IMR-90 (cell line): Measurements from ENCODE around the gene SHE. TPM values are rescaled to one million over a fixed set of nuclear protein-coding genes. Genes with fewer than 3 reads are reported as not detected.

Source experiments
- ATAC-seq: fragments of 200-7000 bp; cut with Tn5 transposase; 2 replicates; pipeline ENCODE4 v1.9.1; 2020; ENCODE audit warnings: low read depth, mild to moderate bottlenecking, moderate library complexity
- BruUV-seq: library from RNA; stranded (reverse); fragments of 400-500 nt; replicated peaks from 2 replicates; lab custom pipeline; 2021; lab: Mats Ljungman, UMichigan
- CTCF ChIA-PET: fragments of 300-600 bp; formaldehyde crosslinking; extraction: SDS; loops from one replicate; lab custom pipeline; 2021; ENCODE audit warnings: antibody characterized with exemption; lab: Yijun Ruan, JAX
- POLR2A ChIA-PET: fragments of 300-600 bp; sonication (Branson Sonifier 250); formaldehyde crosslinking; loops from one replicate; lab custom pipeline; 2022; ENCODE audit warnings: antibody characterized with exemption; ENCODE audit not compliant: unreplicated experiment; lab: Charles Lee
- DNase-seq: peaks from one replicate; pipeline ENCODE4 v3.0.0; 2013
- H2AFZ ChIP-seq: replicated peaks from 2 replicates; pipeline ENCODE3; 2013; ENCODE audit warnings: low read length, mild to moderate bottlenecking; ENCODE audit not compliant: poor library complexity
- H2AK5ac ChIP-seq: 2 replicates; pipeline ENCODE4 v1.6.1; 2013; ENCODE audit warnings: low read depth, low read length, inconsistent platforms
- H2AK9ac ChIP-seq: replicated peaks from 2 replicates; pipeline ENCODE3; 2013; ENCODE audit warnings: mild to moderate bottlenecking, low read depth, low read length, moderate library complexity; ENCODE audit not compliant: poor library complexity
- H2BK120ac ChIP-seq: 2 replicates; pipeline ENCODE4 v1.6.1; 2013; ENCODE audit warnings: low read depth, low read length, inconsistent platforms
- H2BK15ac ChIP-seq: 3 replicates; pipeline ENCODE4 v1.6.1; 2013; ENCODE audit warnings: low read depth, low read length, inconsistent platforms
- H2BK20ac ChIP-seq: 2 replicates; pipeline ENCODE4 v1.6.1; 2013; ENCODE audit warnings: low read depth, mild to moderate bottlenecking, inconsistent platforms, low read length, moderate library complexity
- H2BK5ac ChIP-seq: 2 replicates; pipeline ENCODE4 v1.6.1; 2013; ENCODE audit warnings: mild to moderate bottlenecking, low read depth, low read length, inconsistent platforms; ENCODE audit not compliant: poor library complexity, severe bottlenecking
- H3K14ac ChIP-seq: replicated peaks from 2 replicates; pipeline ENCODE4 v1.6.1; 2013; ENCODE audit warnings: low read depth, low read length, inconsistent platforms
- H3K18ac ChIP-seq: 2 replicates; pipeline ENCODE4 v1.6.1; 2013; ENCODE audit warnings: low read depth, low read length, control low read depth
- H3K23ac ChIP-seq: 2 replicates; pipeline ENCODE4 v1.6.1; 2013; ENCODE audit warnings: low read depth, low read length, inconsistent platforms
- H3K27ac ChIP-seq: 2 replicates; pipeline ENCODE4 v1.5.1; 2013; ENCODE audit warnings: mild to moderate bottlenecking, control low read depth, low read length; ENCODE audit not compliant: insufficient read depth
- H3K27me3 ChIP-seq: 2 replicates; pipeline ENCODE4 v1.6.1; 2013; ENCODE audit warnings: low read length; ENCODE audit not compliant: control insufficient read depth, insufficient read depth
- H3K36me3 ChIP-seq: 2 replicates; pipeline ENCODE4 v1.6.1; 2013; ENCODE audit warnings: low read length, mixed read lengths; ENCODE audit not compliant: control insufficient read depth, insufficient read depth
- H3K4ac ChIP-seq: 2 replicates; pipeline ENCODE4 v1.6.1; 2013; ENCODE audit warnings: low read depth, low read length, inconsistent platforms
- H3K4me1 ChIP-seq: 2 replicates; pipeline ENCODE4 v1.6.1; 2013; ENCODE audit warnings: low read length, mixed read lengths; ENCODE audit not compliant: control insufficient read depth, insufficient read depth
- H3K4me2 ChIP-seq: 2 replicates; pipeline ENCODE4 v1.6.1; 2013; ENCODE audit warnings: low read depth, mild to moderate bottlenecking, control low read depth, low read length, moderate library complexity
- H3K4me3 ChIP-seq: 2 replicates; pipeline ENCODE4 v1.5.1; 2013; ENCODE audit warnings: low read depth, mild to moderate bottlenecking, control low read depth, low read length, moderate library complexity; ENCODE audit not compliant: insufficient read depth
- H3K56ac ChIP-seq: 2 replicates; pipeline ENCODE4 v1.6.1; 2013; ENCODE audit warnings: low read length, inconsistent platforms; ENCODE audit not compliant: insufficient read depth; ENCODE audit errors: extremely low read depth
- H3K79me1 ChIP-seq, 2 experiments: 2 replicates each; pipeline ENCODE4 v1.6.1; 2013; ENCODE audit warnings: low read length in 2 of 2, inconsistent platforms in 1 of 2, low read depth in 1 of 2
- H3K9ac ChIP-seq: 2 replicates; pipeline ENCODE4 v1.6.1; 2013; ENCODE audit warnings: low read depth, low read length, control low read depth
- H3K9me1 ChIP-seq: 2 replicates; pipeline ENCODE4 v1.6.1; 2013; ENCODE audit warnings: low read length, inconsistent platforms; ENCODE audit not compliant: insufficient read depth
- H3K9me3 ChIP-seq: 2 replicates; pipeline ENCODE4 v1.6.1; 2013; ENCODE audit warnings: low read length; ENCODE audit not compliant: control insufficient read depth, insufficient read depth
- H4K20me1 ChIP-seq: 2 replicates; pipeline ENCODE4 v1.6.1; 2013; ENCODE audit warnings: low read length, inconsistent platforms; ENCODE audit not compliant: insufficient read depth
- H4K5ac ChIP-seq: 2 replicates; pipeline ENCODE4 v1.6.1; 2013; ENCODE audit warnings: mild to moderate bottlenecking, low read depth, low read length, control low read depth
- H4K8ac ChIP-seq, 2 experiments: 2 replicates each; pipeline ENCODE4 v1.6.1; 2013; ENCODE audit warnings: low read depth in 2 of 2, low read length in 2 of 2, control low read depth in 1 of 2, inconsistent platforms in 1 of 2
- H4K91ac ChIP-seq: 2 replicates; pipeline ENCODE4 v1.6.1; 2013; ENCODE audit warnings: low read depth, low read length, inconsistent platforms; ENCODE audit not compliant: insufficient read depth
- BHLHE40 ChIP-seq: fragments of 150-350 bp; IDR thresholded peaks from 2 replicates; pipeline ENCODE4 v1.6.1; 2016; ENCODE audit warnings: mild to moderate bottlenecking, low read depth, low read length
- CEBPB ChIP-seq: IDR thresholded peaks from 2 replicates; pipeline ENCODE4 v1.6.1; 2012; ENCODE audit warnings: low read depth, low read length, improper control_type of control experiment
- CHD1 ChIP-seq: IDR thresholded peaks from 2 replicates; pipeline ENCODE4 v1.6.1; 2012; ENCODE audit warnings: low read depth, low read length, improper control_type of control experiment
- FOS ChIP-seq: fragments of 150-350 bp; IDR thresholded peaks from 2 replicates; pipeline ENCODE4 v1.6.1; 2016; ENCODE audit warnings: low read depth, low read length
- MAZ ChIP-seq: IDR thresholded peaks from 2 replicates; pipeline ENCODE4 v1.6.1; 2012; ENCODE audit warnings: low read depth, mild to moderate bottlenecking, low read length, improper control_type of control experiment, moderate library complexity, borderline replicate concordance
- MXI1 ChIP-seq: IDR thresholded peaks from 2 replicates; pipeline ENCODE4 v1.6.1; 2012; ENCODE audit warnings: low read depth, mild to moderate bottlenecking, low read length, moderate library complexity, borderline replicate concordance
- NFE2L2 ChIP-seq: fragments of 150-350 bp; IDR thresholded peaks from 2 replicates; pipeline ENCODE4 v1.6.1; 2016; ENCODE audit warnings: low read depth, mild to moderate bottlenecking, low read length
- RCOR1 ChIP-seq: IDR thresholded peaks from 2 replicates; pipeline ENCODE4 v1.6.1; 2012; ENCODE audit warnings: mild to moderate bottlenecking, low read length, improper control_type of control experiment; ENCODE audit not compliant: insufficient replicate concordance
- RFX5 ChIP-seq: IDR thresholded peaks from 2 replicates; pipeline ENCODE4 v1.8.0; 2012; ENCODE audit warnings: low read depth, mild to moderate bottlenecking, low read length, moderate library complexity
- SMC3 ChIP-seq: fragments of 150-350 bp; IDR thresholded peaks from 2 replicates; pipeline ENCODE4 v1.6.1; 2016; ENCODE audit warnings: low read depth, mild to moderate bottlenecking, antibody characterized with exemption, low read length, moderate library complexity
- USF2 ChIP-seq: fragments of 150-350 bp; IDR thresholded peaks from 2 replicates; pipeline ENCODE4 v1.6.1; 2017; ENCODE audit warnings: mild to moderate bottlenecking, antibody characterized with exemption, low read length, low read depth
- WGBS, 2 experiments: methylation state at CpG; one replicate each; pipeline versions ENCODE4 v1.1.5 to v1.1.7; 2013; ENCODE audit warnings: missing lambda C conversion rate in 2 of 2; ENCODE audit not compliant: insufficient read length in 1 of 2; ENCODE audit errors: extremely low coverage in 2 of 2; 5-methylcytosine and 5-hydroxymethylcytosine counted together
- dilution Hi-C: fragments of 300-500 bp; cut with HindIII; formaldehyde crosslinking; loops from one replicate; pipeline ENCODE4 v1.14.3; 2018; ENCODE audit warnings: low sequenced_read_pairs; ENCODE audit not compliant: unreplicated experiment
- in situ Hi-C: fragments of 300-500 bp; cut with MboI; formaldehyde crosslinking; loops from 3 replicates; pipeline ENCODE4 v1.14.3; 2019; ENCODE audit warnings: low sequenced_read_pairs, inconsistent platforms, mixed read lengths
- intact Hi-C: fragments of 100-400 bp; cut with micrococcal nuclease; formaldehyde crosslinking; loops from 2 replicates; pipeline ENCODE4 v1.10.0; 2022
- polyA plus RNA-seq, 3 experiments: library from polyadenylated mRNA; depleted of rRNA; stranded (reverse); fragments of >200 nt; gene quantifications; 2 replicates each; pipeline ENCODE4 v1.2.3, GENCODE V29; 2012; ENCODE audit warnings: low replicate concordance in 1 of 3
- total RNA-seq: library from RNA; depleted of rRNA; stranded (reverse); fragments of >200 nt; gene quantifications from 2 replicates; pipeline ENCODE4 v1.2.3, GENCODE V29; 2012
- TF ChIP-seq, protein P1 (sequence below): conservative IDR thresholded peaks from 2 replicates; pipeline ENCODE4 v1.5.1; 2012; ENCODE audit warnings: mild to moderate bottlenecking, low read depth, low read length, improper control_type of control experiment

Gene SHE
- total and polyA plus RNA-seq, 2 of the 4 experiments (the other 2 are of a cell fraction) = not detected

DNA sequence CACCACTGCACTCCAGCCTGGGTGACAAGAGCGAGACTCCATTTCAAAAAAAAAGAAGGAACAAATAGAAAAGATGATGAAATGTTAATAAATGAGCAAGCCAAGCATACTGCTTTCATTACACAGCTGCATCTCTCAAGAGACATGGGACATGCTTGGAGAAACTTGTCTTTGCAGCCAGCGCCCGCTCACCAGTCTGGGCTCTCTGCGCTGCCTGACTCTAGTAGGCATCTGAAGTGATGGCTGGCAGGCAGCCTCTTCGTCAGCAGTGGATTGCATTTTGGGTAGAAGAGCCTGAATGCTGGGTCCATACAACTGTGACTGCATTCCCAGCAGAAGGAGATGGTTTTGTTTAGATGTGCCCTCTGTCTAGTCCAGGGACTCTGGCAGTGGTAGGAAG lies 49.1 kb downstream of the SHE start:
- Histone ChIP-seq H2BK5ac (no peak overlapping the region), H2AFZ (no peak overlapping the region), H3K4me3 (no peak overlapping the region), H3K4ac (peak overlapping the region; percentile 1; the same call in 1 of the 2 replicates), H3K14ac (no peak overlapping the region), H4K5ac (no peak overlapping the region; the same call in 1 of the 2 replicates), H4K91ac (no peak overlapping the region), H3K23ac (peak overlapping the region; percentile 33; the same call in 1 of the 2 replicates), H3K79me1 (no peaks in the 10 kb centered on the region), H3K4me1 (peaks cover 8% of the 10 kb centered on the region), H2BK20ac (no peak overlapping the region), H2BK15ac (peak overlapping the region; percentile 51; the same call in 1 of the 3 replicates), H2AK5ac (peak overlapping the region; percentile 16; the same call in 1 of the 2 replicates), H3K36me3 (peaks cover 38% of the 10 kb centered on the region), H2BK120ac (0 out of 2 replicates have a peak overlapping the region, but pooled peaks have one; percentile 35), H3K9ac (no peak overlapping the region), H3K4me2 (no peak overlapping the region; the same call in 1 of the 2 replicates), H3K27me3 (no peaks in the 10 kb centered on the region; the same call in 1 of the 2 replicates), H2AK9ac (no peak overlapping the region), H3K27ac (no peak overlapping the region; the same call in 1 of the 2 replicates), H3K9me1 (no peaks in the 10 kb centered on the region), H4K20me1 (no peaks in the 10 kb centered on the region), H3K18ac (no peak overlapping the region), H3K56ac (no peak overlapping the region), H3K9me3 (no peaks in the 10 kb centered on the region), H4K8ac (peak overlapping the region in 1 of 2 experiments; percentile 48; a peak in 2 of 4 replicates)
- intact Hi-C loops (no loop called here), dilution Hi-C loops (no loop called here), in situ Hi-C loops (no loop called here)
- BruUV-seq = no TSS peak
- ChIA-PET CTCF (no interaction called here), POLR2A (no interaction called here)
- DNase-seq (no peak), ATAC-seq (peak; percentile 45)
- TF ChIP-seq MXI1 = no peak
- no peak for TF ChIP-seq FOS
- no peak for TF ChIP-seq CHD1
- no peak for TF ChIP-seq CEBPB
- TF ChIP-seq NFE2L2 = no peak
- TF ChIP-seq RCOR1 = no peak
- TF ChIP-seq, protein P1, sequence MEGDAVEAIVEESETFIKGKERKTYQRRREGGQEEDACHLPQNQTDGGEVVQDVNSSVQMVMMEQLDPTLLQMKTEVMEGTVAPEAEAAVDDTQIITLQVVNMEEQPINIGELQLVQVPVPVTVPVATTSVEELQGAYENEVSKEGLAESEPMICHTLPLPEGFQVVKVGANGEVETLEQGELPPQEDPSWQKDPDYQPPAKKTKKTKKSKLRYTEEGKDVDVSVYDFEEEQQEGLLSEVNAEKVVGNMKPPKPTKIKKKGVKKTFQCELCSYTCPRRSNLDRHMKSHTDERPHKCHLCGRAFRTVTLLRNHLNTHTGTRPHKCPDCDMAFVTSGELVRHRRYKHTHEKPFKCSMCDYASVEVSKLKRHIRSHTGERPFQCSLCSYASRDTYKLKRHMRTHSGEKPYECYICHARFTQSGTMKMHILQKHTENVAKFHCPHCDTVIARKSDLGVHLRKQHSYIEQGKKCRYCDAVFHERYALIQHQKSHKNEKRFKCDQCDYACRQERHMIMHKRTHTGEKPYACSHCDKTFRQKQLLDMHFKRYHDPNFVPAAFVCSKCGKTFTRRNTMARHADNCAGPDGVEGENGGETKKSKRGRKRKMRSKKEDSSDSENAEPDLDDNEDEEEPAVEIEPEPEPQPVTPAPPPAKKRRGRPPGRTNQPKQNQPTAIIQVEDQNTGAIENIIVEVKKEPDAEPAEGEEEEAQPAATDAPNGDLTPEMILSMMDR = no peak
- no peak for TF ChIP-seq MAZ
- no peak for TF ChIP-seq RFX5
- no peak for TF ChIP-seq BHLHE40
- TF ChIP-seq SMC3 = no peak
- no peak for TF ChIP-seq USF2
- WGBS, 2 experiments = 80% methylated on average over 1 of the region's 5 CpGs; no CpG with 5 or more reads in 1 of the 2 experiments
